ENCODE results near the gene CHST8.

Gene CHST8

DNA sequence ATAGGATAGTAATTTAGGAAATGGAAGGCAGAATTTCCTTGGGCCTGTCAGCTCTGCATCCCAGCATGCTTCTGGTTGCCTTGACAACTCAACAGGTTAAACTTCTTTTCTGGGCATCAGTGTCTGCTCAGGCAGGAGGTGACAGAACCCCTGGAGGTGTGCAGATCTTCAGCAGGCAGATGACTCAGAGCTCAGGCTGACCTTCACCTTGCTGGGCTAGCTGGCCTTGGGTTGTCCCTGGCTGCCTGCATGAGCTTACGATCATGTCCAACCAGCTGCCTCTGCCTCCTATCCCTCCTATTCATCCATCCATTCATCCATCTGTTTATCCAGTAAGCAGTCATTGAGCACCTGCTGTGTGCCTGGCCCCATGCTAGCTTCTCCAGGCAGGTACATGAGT lies 93.7 kb downstream of the CHST8 start:
- TF ChIP-seq, protein P1, sequence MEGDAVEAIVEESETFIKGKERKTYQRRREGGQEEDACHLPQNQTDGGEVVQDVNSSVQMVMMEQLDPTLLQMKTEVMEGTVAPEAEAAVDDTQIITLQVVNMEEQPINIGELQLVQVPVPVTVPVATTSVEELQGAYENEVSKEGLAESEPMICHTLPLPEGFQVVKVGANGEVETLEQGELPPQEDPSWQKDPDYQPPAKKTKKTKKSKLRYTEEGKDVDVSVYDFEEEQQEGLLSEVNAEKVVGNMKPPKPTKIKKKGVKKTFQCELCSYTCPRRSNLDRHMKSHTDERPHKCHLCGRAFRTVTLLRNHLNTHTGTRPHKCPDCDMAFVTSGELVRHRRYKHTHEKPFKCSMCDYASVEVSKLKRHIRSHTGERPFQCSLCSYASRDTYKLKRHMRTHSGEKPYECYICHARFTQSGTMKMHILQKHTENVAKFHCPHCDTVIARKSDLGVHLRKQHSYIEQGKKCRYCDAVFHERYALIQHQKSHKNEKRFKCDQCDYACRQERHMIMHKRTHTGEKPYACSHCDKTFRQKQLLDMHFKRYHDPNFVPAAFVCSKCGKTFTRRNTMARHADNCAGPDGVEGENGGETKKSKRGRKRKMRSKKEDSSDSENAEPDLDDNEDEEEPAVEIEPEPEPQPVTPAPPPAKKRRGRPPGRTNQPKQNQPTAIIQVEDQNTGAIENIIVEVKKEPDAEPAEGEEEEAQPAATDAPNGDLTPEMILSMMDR (IDR thresholded peaks at IDR 0.05; ENCODE audit: insufficient read depth, low read length): no peak
- Histone ChIP-seq H3K27ac (replicated peaks) (no peak overlapping the region), H3K27me3 (ENCODE audit: insufficient read depth, poor library complexity, severe bottlenecking) (no peaks in the 10 kb centered on the region), H3K4me3 (replicated peaks; ENCODE audit: insufficient read depth, low read length) (no peak overlapping the region)
- no peak for DNase-seq (ENCODE audit: low read depth in 1 of 2, low spot score in 1 of 2)

DNA sequence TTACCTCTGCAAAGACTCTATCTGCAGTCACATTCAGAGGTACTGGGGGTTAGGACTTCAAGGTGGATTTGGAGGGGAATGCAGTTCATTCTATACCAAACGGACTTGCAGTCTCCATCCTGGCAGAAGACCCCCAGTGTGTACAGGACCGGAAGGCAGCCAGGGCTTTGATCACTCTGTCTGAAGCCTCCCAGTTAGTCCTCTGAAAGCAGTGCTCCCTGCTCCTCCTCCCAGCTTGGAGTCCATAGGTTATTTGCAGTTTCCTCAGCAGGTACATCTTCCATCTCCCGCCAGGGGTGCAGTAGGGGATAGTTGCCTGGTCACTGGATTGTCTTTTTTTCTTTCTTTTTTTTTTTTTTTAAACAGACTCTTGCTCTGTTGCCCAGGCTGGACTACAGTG lies 96.1 kb downstream of the CHST8 start:
- Histone ChIP-seq H3K4me3 (replicated peaks; ENCODE audit: insufficient read depth, low read length) (no peak overlapping the region), H3K27me3 (ENCODE audit: insufficient read depth, poor library complexity, severe bottlenecking) (no peaks in the 10 kb centered on the region), H3K27ac (replicated peaks) (no peak overlapping the region)
- no peak for DNase-seq (ENCODE audit: low read depth in 1 of 2, low spot score in 1 of 2)
- TF ChIP-seq SPI1 (IDR thresholded peaks at IDR 0.05; ENCODE audit: borderline replicate concordance, low read depth) (no peak), GABPA (IDR thresholded peaks at IDR 0.05; ENCODE audit: low read depth) (no peak), POLR2AphosphoS5 (IDR thresholded peaks at IDR 0.05; ENCODE audit: low read depth) (no peak)
- TF ChIP-seq, protein P2, sequence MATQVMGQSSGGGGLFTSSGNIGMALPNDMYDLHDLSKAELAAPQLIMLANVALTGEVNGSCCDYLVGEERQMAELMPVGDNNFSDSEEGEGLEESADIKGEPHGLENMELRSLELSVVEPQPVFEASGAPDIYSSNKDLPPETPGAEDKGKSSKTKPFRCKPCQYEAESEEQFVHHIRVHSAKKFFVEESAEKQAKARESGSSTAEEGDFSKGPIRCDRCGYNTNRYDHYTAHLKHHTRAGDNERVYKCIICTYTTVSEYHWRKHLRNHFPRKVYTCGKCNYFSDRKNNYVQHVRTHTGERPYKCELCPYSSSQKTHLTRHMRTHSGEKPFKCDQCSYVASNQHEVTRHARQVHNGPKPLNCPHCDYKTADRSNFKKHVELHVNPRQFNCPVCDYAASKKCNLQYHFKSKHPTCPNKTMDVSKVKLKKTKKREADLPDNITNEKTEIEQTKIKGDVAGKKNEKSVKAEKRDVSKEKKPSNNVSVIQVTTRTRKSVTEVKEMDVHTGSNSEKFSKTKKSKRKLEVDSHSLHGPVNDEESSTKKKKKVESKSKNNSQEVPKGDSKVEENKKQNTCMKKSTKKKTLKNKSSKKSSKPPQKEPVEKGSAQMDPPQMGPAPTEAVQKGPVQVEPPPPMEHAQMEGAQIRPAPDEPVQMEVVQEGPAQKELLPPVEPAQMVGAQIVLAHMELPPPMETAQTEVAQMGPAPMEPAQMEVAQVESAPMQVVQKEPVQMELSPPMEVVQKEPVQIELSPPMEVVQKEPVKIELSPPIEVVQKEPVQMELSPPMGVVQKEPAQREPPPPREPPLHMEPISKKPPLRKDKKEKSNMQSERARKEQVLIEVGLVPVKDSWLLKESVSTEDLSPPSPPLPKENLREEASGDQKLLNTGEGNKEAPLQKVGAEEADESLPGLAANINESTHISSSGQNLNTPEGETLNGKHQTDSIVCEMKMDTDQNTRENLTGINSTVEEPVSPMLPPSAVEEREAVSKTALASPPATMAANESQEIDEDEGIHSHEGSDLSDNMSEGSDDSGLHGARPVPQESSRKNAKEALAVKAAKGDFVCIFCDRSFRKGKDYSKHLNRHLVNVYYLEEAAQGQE (IDR thresholded peaks at IDR 0.05; ENCODE audit: insufficient replicate concordance, low read depth): no peak
- TF ChIP-seq, protein P1 (IDR thresholded peaks at IDR 0.05; ENCODE audit: insufficient read depth, low read length): no peak

DNA sequence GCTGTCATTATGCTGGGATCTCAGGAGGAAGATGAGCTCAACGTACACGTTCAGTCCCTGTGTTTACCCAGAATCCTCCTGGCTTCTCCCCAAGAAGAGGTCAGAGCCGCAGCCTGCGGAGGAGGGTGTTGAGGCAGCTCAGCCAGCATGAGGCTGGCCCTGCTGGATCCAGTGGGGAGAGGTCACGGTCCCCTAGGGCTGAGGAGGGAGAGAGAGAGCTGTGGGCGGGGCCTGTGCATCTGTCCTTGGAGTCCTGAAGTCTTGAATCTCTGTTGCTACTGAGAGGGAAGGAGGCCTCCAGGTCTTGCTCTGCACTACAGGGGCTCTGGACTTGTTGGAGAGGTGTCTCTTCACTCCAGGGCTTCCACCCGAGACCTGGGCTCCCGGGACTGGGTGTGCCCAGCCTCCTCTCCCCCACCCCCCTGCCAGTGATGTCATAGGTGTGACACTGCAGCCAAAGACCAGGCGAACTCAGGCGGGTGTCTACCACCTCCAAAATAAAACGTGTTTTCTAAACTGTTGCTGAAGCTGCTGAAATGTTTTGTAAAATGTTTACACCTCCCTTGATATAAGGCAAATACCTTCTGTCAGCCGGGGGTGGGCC lies 97.0 kb downstream of the CHST8 start:
- H3K27ac ChIP-seq (replicated peaks): no peak overlapping the region
- no peaks in the 10 kb centered on the region for H3K27me3 ChIP-seq (ENCODE audit: insufficient read depth, poor library complexity, severe bottlenecking)
- DNase-seq (ENCODE audit: low read depth in 1 of 2, low spot score in 1 of 2): no peak
- no peak for TF ChIP-seq SPI1 (IDR thresholded peaks at IDR 0.05; ENCODE audit: borderline replicate concordance, low read depth)
- TF ChIP-seq, protein P1 (IDR thresholded peaks at IDR 0.05; ENCODE audit: insufficient read depth, low read length): no peak
- no peak for TF ChIP-seq POLR2AphosphoS5 (IDR thresholded peaks at IDR 0.05; ENCODE audit: low read depth)
- TF ChIP-seq GABPA (IDR thresholded peaks at IDR 0.05; ENCODE audit: low read depth): no peak
- TF ChIP-seq, protein P2 (IDR thresholded peaks at IDR 0.05; ENCODE audit: insufficient replicate concordance, low read depth): no peak
- no peak overlapping the region for H3K4me3 ChIP-seq (replicated peaks; ENCODE audit: insufficient read depth, low read length)

All from HL-60 (cell line).